Naive thymus-derived CD8-positive, alpha-beta T cell (primary cell): ENCODE measurements around the gene ZNF607. TPM values are rescaled to one million over a fixed set of nuclear protein-coding genes. Genes with fewer than 3 reads are reported as not detected.
"Not testable (repeated sequence)": the region's sequence is repeated elsewhere in the genome, so short reads cannot be mapped to it uniquely, and the experiment has no call there.

Source experiments
- ATAC-seq, 2 donors: fragments of 150-1000 bp; cut with Tn5 transposase in 1 of 2; sonication (Bioruptor Pico), chemical (Tn5 transposase) in 1 of 2; 1 replicate in 1 of 2; 2 replicates in 1 of 2; pipeline ENCODE4 v1.10.0; 2021; ENCODE audit warnings: mild to moderate bottlenecking in 2 of 2, moderate library complexity in 2 of 2
- POLR2A ChIA-PET: fragments of 350-600 bp; sonication (Branson Sonifier 250); formaldehyde crosslinking; loops from one replicate; lab custom pipeline; 2021; ENCODE audit warnings: antibody characterized with exemption; lab: Charles Lee
- DNase-seq, 10 donors: peaks; one replicate each; pipeline versions ENCODE4 v3.0.0 to v3.0.0-alpha.2; 2020 to 2022
- H3K27ac Mint-ChIP-seq, 10 donors: one replicate each; pipeline ENCODE4 v1.8.0; 2020 to 2022; ENCODE audit warnings: mild to moderate bottlenecking in 10 of 10, mixed read lengths in 10 of 10, moderate library complexity in 4 of 10, inconsistent platforms in 1 of 10
- H3K27me3 Mint-ChIP-seq, 5 donors: one replicate each; pipeline ENCODE4 v1.8.0; 2021 to 2022; ENCODE audit warnings: mixed read lengths in 5 of 5
- H3K36me3 Mint-ChIP-seq, 3 donors: one replicate each; pipeline ENCODE4 v1.8.0; 2020 to 2022; ENCODE audit warnings: mixed read lengths in 3 of 3, mild to moderate bottlenecking in 2 of 3, inconsistent platforms in 1 of 3
- H3K4me1 Mint-ChIP-seq, 4 donors: one replicate each; pipeline ENCODE4 v1.8.0; 2021 to 2022; ENCODE audit warnings: mixed read lengths in 4 of 4
- H3K4me3 Mint-ChIP-seq, 10 donors: one replicate each; pipeline ENCODE4 v1.8.0; 2020 to 2022; ENCODE audit warnings: mild to moderate bottlenecking in 10 of 10, mixed read lengths in 10 of 10, moderate library complexity in 6 of 10, inconsistent platforms in 1 of 10
- H3K9me3 Mint-ChIP-seq, 9 donors: one replicate each; pipeline ENCODE4 v1.8.0; 2020 to 2022; ENCODE audit warnings: mixed read lengths in 9 of 9, mild to moderate bottlenecking in 3 of 9, inconsistent platforms in 1 of 9, moderate library complexity in 1 of 9
- polyA plus RNA-seq, 3 donors: library from polyadenylated mRNA; unstranded; fragments of 300-500 nt; fragmentation: Illumina TruSeq; gene quantifications; one replicate each; pipeline ENCODE4 v1.2.3, GENCODE V29; 2021
- total RNA-seq, 8 experiments: library from RNA in 2 of 8; stranded (reverse) in 2 of 8; gene quantifications; one replicate each; pipeline ENCODE4 v1.2.3 and lab custom pipeline; 2021 to 2026

The ZNF607 gene
- total RNA-seq (10 to 100 TPM; 12.2 TPM), polyA plus RNA-seq (1 to 10 TPM; 1.9 to 7.9 (median 3.7) TPM), total RNA-seq (lab: John Stamatoyannopoulos, UW) (2.4 to 9.3 (median 6.4) reads per million in 6 experiments)

DNA sequence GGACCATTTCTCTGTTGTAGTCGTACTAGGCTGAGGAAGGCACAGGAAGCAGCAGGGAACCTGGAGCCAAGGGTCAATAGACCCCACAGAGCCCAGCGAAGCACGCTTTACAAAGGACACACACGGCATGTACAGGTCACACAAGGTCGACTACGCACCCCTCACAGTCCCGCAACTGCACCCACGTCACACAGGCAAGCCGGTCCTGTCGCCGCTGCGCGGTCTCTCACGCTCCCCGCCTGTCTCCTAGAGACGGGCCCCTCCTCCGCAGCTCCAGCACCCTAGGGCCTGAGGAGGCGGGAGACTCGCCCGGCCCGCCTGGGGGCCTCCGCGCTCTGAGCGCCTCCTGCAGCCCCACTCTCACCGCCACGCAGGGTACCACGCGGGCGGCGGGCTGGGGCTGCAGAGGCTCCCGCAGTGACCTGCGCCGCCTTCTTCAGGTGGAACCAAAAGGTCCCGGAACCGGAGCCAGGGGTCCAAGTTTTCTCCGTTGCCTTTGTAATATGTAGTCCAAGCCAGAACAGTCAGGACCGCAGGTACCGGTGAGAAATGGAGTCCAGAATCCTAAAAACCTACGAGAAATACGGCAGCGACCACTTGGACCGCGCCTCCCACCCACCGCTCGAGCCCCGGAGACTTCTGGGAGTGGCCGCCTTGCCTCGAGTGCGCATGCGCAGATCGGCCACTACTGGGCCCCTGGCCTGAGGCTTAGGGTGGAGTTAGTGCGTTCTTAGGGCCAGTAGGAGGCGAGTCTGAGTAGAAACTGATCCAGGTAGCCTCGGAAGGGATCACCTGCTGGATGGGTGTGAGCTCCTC, at the start of gene ZNF607:
TSS of gene ZNF607 (minus strand) at position 651 of the 816 bp plus-strand sequence. CDS start 8,143 bp downstream, outside the sequence.
- DNase-seq (peak; percentile 52 to 89 (median 74)), ATAC-seq (peak; percentile 81 to 87)
- H3K27me3 Mint-ChIP-seq = peaks cover 0 to 5% (median 0%) of the 10 kb centered on the region in 5 donors
- peak within 1 kb of the TSS; percentile 78 to 95 (median 93) for H3K4me3 Mint-ChIP-seq
- peaks cover 7 to 19% (median 10%) of the 10 kb centered on the region in 4 donors for H3K4me1 Mint-ChIP-seq
- peaks cover 0 to 55% (median 22%) of the 10 kb centered on the region in 9 donors for H3K9me3 Mint-ChIP-seq
- H3K36me3 Mint-ChIP-seq = peaks cover 14 to 46% (median 15%) of the 10 kb centered on the region in 3 donors
- POLR2A ChIA-PET = interaction anchor here (0.6 to 1.5 kb wide), 3 partner anchors 36 to 125 kb away, joined by 3 to 4 read pairs (median 4); partner anchors contain the start of genes ZNF540 and ZNF571
- peak within 1 kb of the TSS; percentile 64 to 98 (median 94) for H3K27ac Mint-ChIP-seq

GRCh38 chr19:37763488-37763887, 43.9 kb upstream of the ZNF607 start:
- peaks cover 2 to 53% (median 19%) of the 10 kb centered on the region in 9 donors for H3K9me3 Mint-ChIP-seq
- no peak overlapping the region for H3K4me3 Mint-ChIP-seq
- POLR2A ChIA-PET = no interaction called here
- no peaks in the 10 kb centered on the region for H3K27me3 Mint-ChIP-seq
- peaks cover 46 to 88% (median 84%) of the 10 kb centered on the region in 3 donors for H3K36me3 Mint-ChIP-seq
- ATAC-seq (no peak), DNase-seq (no peak)
- H3K27ac Mint-ChIP-seq = no peak overlapping the region
- peaks cover 0 to 3% (median under 1%) of the 10 kb centered on the region in 4 donors for H3K4me1 Mint-ChIP-seq

DNA sequence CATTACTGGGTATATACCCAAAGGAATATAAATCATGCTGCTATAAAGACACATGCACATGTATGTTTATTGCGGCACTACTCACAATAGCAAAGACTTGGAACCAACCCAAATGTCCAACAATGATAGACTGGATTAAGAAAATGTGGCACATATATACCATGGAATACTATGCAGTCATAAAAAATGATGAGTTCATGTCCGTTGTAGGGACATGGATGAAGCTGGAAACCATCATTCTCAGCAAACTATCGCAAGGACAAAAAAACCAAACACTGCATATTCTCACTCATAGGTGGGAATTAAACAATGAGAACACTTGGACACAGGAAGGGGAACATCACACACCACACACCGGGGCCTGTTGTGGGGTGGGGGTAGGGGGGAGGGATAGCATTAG, 38.1 kb upstream of the ZNF607 start:
- H3K4me1 Mint-ChIP-seq, ATAC-seq, H3K27me3 Mint-ChIP-seq, H3K4me3 Mint-ChIP-seq, H3K27ac Mint-ChIP-seq, POLR2A ChIA-PET, DNase-seq: not testable (repeated sequence)
- peaks cover 40 to 79% (median 77%) of the 10 kb centered on the region in 3 donors for H3K36me3 Mint-ChIP-seq
- peaks cover 4 to 64% (median 17%) of the 10 kb centered on the region in 9 donors for H3K9me3 Mint-ChIP-seq

DNA sequence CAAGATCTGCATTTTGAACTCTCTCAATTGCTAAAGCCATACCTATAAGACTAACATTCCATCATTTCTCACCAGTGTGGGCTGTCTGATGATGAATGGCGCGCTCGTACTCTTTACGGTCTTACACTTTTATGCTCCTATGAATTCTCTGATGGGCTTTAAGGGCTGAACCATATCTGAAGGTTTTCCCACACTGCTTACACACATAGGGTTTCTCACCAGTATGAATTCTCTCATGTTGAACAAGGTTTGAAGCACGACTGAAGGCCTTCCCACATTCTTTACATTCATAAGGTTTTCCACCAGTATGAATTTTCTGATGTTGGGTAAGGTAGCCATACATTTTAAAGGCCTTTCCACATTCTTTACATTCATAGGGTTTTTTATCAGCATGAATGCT, 18.8 kb upstream of the ZNF607 start:
- Mint-ChIP-seq H3K9me3 (peaks cover 0 to 97% (median 67%) of the 10 kb centered on the region in 9 donors), H3K27ac (no peak overlapping the region), H3K4me3 (no peak overlapping the region), H3K36me3 (peaks cover 71 to 92% (median 78%) of the 10 kb centered on the region in 3 donors), H3K27me3 (no peaks in the 10 kb centered on the region), H3K4me1 (peaks cover 0 to 1% (median 0%) of the 10 kb centered on the region in 4 donors)
- no peak for ATAC-seq
- POLR2A ChIA-PET = no interaction called here
- no peak for DNase-seq

GRCh38 chr19:37725181-37725580, 5.6 kb upstream of the ZNF607 start:
- H3K27ac Mint-ChIP-seq = no peak overlapping the region
- H3K36me3 Mint-ChIP-seq = peaks cover 5 to 43% (median 6%) of the 10 kb centered on the region in 3 donors
- DNase-seq = no peak
- H3K4me1 Mint-ChIP-seq = no peaks in the 10 kb centered on the region
- H3K4me3 Mint-ChIP-seq = no peak overlapping the region
- H3K9me3 Mint-ChIP-seq = peaks cover 0 to 69% (median 15%) of the 10 kb centered on the region in 9 donors
- ATAC-seq = no peak
- POLR2A ChIA-PET = no interaction called here
- no peaks in the 10 kb centered on the region for H3K27me3 Mint-ChIP-seq

DNA sequence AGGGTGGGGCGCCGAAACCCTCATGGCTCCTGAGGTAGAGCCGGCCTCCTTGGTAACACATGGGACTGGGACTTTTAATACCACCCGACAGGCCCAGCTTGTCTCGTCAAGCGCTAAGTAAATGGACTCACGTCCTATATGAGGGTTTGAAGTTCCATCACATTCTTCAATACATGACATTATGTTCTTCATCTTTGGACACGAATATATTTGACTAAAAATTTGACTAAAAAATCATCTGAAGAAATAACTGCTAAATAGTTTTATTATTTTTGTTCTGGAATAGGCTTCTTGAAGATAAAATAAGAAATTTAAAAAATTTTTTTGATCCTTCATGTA, 335 bp upstream of the ZNF607 start:
- Mint-ChIP-seq H3K4me3 (peak overlapping the region; percentile 78 to 95 (median 93)), H3K4me1 (peaks cover 7 to 19% (median 10%) of the 10 kb centered on the region in 4 donors), H3K9me3 (peaks cover 0 to 61% (median 22%) of the 10 kb centered on the region in 9 donors), H3K36me3 (peaks cover 12 to 43% (median 14%) of the 10 kb centered on the region in 3 donors), H3K27me3 (peaks cover 0 to 5% (median 0%) of the 10 kb centered on the region in 5 donors), H3K27ac (peak overlapping the region; percentile 64 to 98 (median 94))
- ATAC-seq = no peak
- no peak for DNase-seq
- POLR2A ChIA-PET = interaction anchor here (0.6 to 1.5 kb wide), 3 partner anchors 37 to 125 kb away, joined by 3 to 4 read pairs (median 4); partner anchors contain the start of genes ZNF540 and ZNF571

DNA sequence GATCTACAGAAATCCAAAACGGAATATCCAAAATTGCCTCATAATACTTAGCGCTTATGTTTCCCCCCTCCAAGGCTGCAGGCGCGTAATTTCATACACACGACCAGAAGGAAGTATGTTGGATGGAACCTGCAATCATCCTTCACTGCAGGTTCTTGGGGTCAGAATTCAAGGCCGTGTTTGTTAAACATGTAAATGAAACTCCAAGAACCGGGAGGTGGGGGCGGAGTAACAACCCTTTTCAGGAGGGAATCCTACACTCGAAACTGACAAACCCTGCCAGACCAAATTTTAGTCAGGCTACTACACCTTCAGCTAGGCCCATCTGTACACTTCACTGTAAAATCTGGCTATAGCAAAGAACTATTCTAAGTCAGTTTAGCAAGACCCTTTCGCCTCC, 1.3 kb downstream of the ZNF607 start:
- Mint-ChIP-seq H3K27me3 (peaks cover 0 to 5% (median 0%) of the 10 kb centered on the region in 5 donors), H3K4me3 (peak overlapping the region; percentile 78 to 95 (median 93)), H3K4me1 (peaks cover 7 to 19% (median 10%) of the 10 kb centered on the region in 4 donors), H3K36me3 (peaks cover 14 to 50% (median 22%) of the 10 kb centered on the region in 3 donors), H3K9me3 (peaks cover 0 to 56% (median 17%) of the 10 kb centered on the region in 9 donors), H3K27ac (peak overlapping the region in 9 of 10 donors; percentile 87 to 98 (median 95))
- POLR2A ChIA-PET = no interaction called here
- DNase-seq = no peak
- ATAC-seq = no peak

GRCh38 chr19:37716140-37716539, 3.4 kb downstream of the ZNF607 start:
- Mint-ChIP-seq H3K9me3 (peaks cover 0 to 63% (median 26%) of the 10 kb centered on the region in 9 donors), H3K27ac (no peak overlapping the region)
- POLR2A ChIA-PET = no interaction called here

GRCh38 chr19:37706052-37706605, 13.4 kb downstream of the ZNF607 start:
- Mint-ChIP-seq H3K4me3 (peak overlapping the region in 1 of 10 donors; percentile 4), H3K27ac (peak overlapping the region in 1 of 10 donors; percentile 78), H3K36me3 (peaks cover 61 to 85% (median 81%) of the 10 kb centered on the region in 3 donors), H3K9me3 (peaks cover 18 to 95% (median 40%) of the 10 kb centered on the region in 9 donors), H3K27me3 (no peaks in the 10 kb centered on the region), H3K4me1 (peaks cover 0 to 2% (median 0%) of the 10 kb centered on the region in 4 donors)
- POLR2A ChIA-PET = no interaction called here
- DNase-seq (no peak), ATAC-seq (no peak)

More at GRCh38 chr19:37716140-37716539, 3.4 kb downstream of the ZNF607 start:
- H3K4me1 Mint-ChIP-seq = peaks cover 7 to 19% (median 10%) of the 10 kb centered on the region in 4 donors
- no peak overlapping the region for H3K4me3 Mint-ChIP-seq
- no peak for ATAC-seq
- peaks cover 0 to 5% (median 0%) of the 10 kb centered on the region in 5 donors for H3K27me3 Mint-ChIP-seq
- DNase-seq = no peak
- H3K36me3 Mint-ChIP-seq = peaks cover 29 to 56% (median 37%) of the 10 kb centered on the region in 3 donors

- H3K36me3 Mint-ChIP-seq = peaks cover 48 to 70% (median 69%) of the 10 kb centered on the region in 3 donors
- DNase-seq (no peak), ATAC-seq (no peak)
- H3K27ac Mint-ChIP-seq = no peak overlapping the region
- peaks cover 0 to 2% (median 0%) of the 10 kb centered on the region in 4 donors for H3K4me1 Mint-ChIP-seq
- H3K27me3 Mint-ChIP-seq = no peaks in the 10 kb centered on the region
- POLR2A ChIA-PET = no interaction called here
- peaks cover 27 to 89% (median 55%) of the 10 kb centered on the region in 9 donors for H3K9me3 Mint-ChIP-seq
- H3K4me3 Mint-ChIP-seq = no peak overlapping the region
Observed at GRCh38 chr19:37699057-37699456, 20.5 kb downstream of the ZNF607 start.

- no peak overlapping the region for H3K4me3 Mint-ChIP-seq
- H3K9me3 Mint-ChIP-seq = peaks cover 26 to 86% (median 55%) of the 10 kb centered on the region in 9 donors
- peaks cover 0 to 2% (median 0%) of the 10 kb centered on the region in 4 donors for H3K4me1 Mint-ChIP-seq
- DNase-seq (no peak), ATAC-seq (no peak)
- peaks cover 42 to 67% (median 64%) of the 10 kb centered on the region in 3 donors for H3K36me3 Mint-ChIP-seq
- no peaks in the 10 kb centered on the region for H3K27me3 Mint-ChIP-seq
- POLR2A ChIA-PET = no interaction called here
- H3K27ac Mint-ChIP-seq = no peak overlapping the region
Observed at GRCh38 chr19:37698216-37698615, 21.3 kb downstream of the ZNF607 start.

DNA sequence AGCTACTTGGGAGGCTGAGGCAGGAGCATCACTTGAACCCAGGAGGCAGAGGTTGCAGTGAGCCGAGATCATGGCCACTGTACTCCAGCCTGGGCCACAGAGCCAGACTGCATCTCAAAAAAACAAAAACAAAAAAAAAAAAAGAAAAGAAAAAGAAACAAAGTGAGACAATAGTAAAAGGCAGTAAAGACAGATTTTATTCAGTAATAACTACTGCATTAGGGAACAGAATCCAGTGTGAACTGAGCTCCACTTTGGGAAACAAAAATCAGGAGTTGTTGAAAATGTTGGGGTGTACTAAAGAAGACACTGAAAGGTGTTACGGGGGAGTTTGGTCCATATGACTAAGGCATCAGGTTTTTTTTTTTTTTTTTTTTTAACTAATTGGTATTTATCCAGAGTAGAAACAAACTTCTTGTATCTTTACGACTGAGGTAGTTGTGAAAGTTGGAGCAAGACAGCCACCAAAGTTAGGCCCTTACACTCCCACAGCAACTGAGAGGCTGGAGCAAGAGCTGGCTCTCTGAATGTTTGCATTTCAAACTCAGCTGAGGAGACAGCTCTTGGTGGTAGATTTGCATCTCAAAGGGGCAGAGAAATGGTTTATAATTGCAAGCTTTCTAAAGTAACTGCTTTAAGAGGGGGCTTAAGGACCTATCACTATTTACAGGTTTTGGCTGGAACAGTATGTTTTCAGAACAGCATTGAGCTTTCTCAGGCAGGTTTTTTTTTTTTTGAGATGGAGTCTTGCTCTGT, 24.2 kb downstream of the ZNF607 start:
- DNase-seq (no peak), ATAC-seq (no peak)
- Mint-ChIP-seq H3K27ac (no peak overlapping the region), H3K36me3 (peaks cover 22 to 49% (median 47%) of the 10 kb centered on the region in 3 donors), H3K27me3 (no peaks in the 10 kb centered on the region), H3K4me3 (no peak overlapping the region), H3K9me3 (peaks cover 20 to 69% (median 37%) of the 10 kb centered on the region in 9 donors), H3K4me1 (peaks cover 6 to 13% (median 11%) of the 10 kb centered on the region in 4 donors)
- POLR2A ChIA-PET = interaction anchor here (0.7 kb wide), 1 partner anchor 19 kb away, joined by 4 read pairs; no protein-coding TSS in a partner anchor
